Fibroblast of lung (primary cell): ENCODE measurements around the gene CCAR1. TPM values are rescaled to one million over a fixed set of nuclear protein-coding genes. Genes with fewer than 3 reads are reported as not detected.
A peak's percentile ranks its signal among the peaks of the same experiment; 100 is the strongest.

ENCODE experiments used
- DNase-seq, 2 donors: peaks; one replicate each; pipeline versions ENCODE4 v3.0.0 to v3.0.0-alpha.2; 2010; ENCODE audit warnings: low read depth in 2 of 2
- H2AFZ ChIP-seq: 2 replicates; pipeline ENCODE4 v1.5.1; 2012; ENCODE audit warnings: low read length, control low read depth, inconsistent platforms
- H3K27ac ChIP-seq: 2 replicates; pipeline ENCODE4 v1.5.1; 2011; ENCODE audit warnings: low read length, control low read depth; ENCODE audit not compliant: insufficient read depth
- H3K27me3 ChIP-seq: 2 replicates; pipeline ENCODE4 v1.5.1; 2011; ENCODE audit warnings: mild to moderate bottlenecking, low read length; ENCODE audit not compliant: control insufficient read depth, insufficient read depth
- H3K36me3 ChIP-seq: 2 replicates; pipeline ENCODE4 v1.5.1; 2011; ENCODE audit warnings: low read length; ENCODE audit not compliant: control insufficient read depth, insufficient read depth
- H3K4me1 ChIP-seq: 2 replicates; pipeline ENCODE4 v1.5.1; 2011; ENCODE audit warnings: low read length; ENCODE audit not compliant: control insufficient read depth, insufficient read depth; ENCODE audit errors: extremely low read depth
- H3K4me2 ChIP-seq: 2 replicates; pipeline ENCODE4 v1.5.1; 2011; ENCODE audit warnings: low read length, control low read depth; ENCODE audit not compliant: insufficient read depth; ENCODE audit errors: extremely low read depth
- H3K4me3 ChIP-seq, 4 experiments: fragments of 200-600 bp in 1 of 4; sonication (generic) in 1 of 4; replicated peaks in 1 of 4; 2 replicates each; pipeline ENCODE4 v1.5.1; 2011 to 2016; ENCODE audit warnings: low read length in 4 of 4, low read depth in 3 of 4, mild to moderate bottlenecking in 3 of 4, control low read depth in 2 of 4, inconsistent platforms in 1 of 4, mixed read lengths in 1 of 4; ENCODE audit not compliant: insufficient read depth in 1 of 4; ENCODE audit errors: control extremely low read depth in 1 of 4
- H3K79me2 ChIP-seq: 2 replicates; pipeline ENCODE4 v1.5.1; 2012; ENCODE audit warnings: mild to moderate bottlenecking, low read length, inconsistent platforms; ENCODE audit not compliant: control insufficient read depth, insufficient read depth
- H3K9ac ChIP-seq: 2 replicates; pipeline ENCODE4 v1.5.1; 2011; ENCODE audit warnings: mild to moderate bottlenecking, low read length, control low read depth; ENCODE audit not compliant: insufficient read depth
- H3K9me3 ChIP-seq: 2 replicates; pipeline ENCODE4 v1.5.1; 2012; ENCODE audit warnings: low read depth, low read length; ENCODE audit not compliant: control insufficient read depth, insufficient read depth
- H4K20me1 ChIP-seq: 2 replicates; pipeline ENCODE4 v1.5.1; 2011; ENCODE audit warnings: low read length; ENCODE audit not compliant: control insufficient read depth, insufficient read depth; ENCODE audit errors: extremely low read depth
- CTCF ChIP-seq, 2 donors: IDR thresholded peaks in 1 of 2; conservative IDR thresholded peaks in 1 of 2; 1 replicate in 1 of 2; 2 replicates in 1 of 2; pipeline ENCODE4 v1.5.1; 2011 to 2012; ENCODE audit warnings: low read length in 2 of 2, control low read depth in 1 of 2, inconsistent platforms in 1 of 2, low read depth in 1 of 2, mild to moderate bottlenecking in 1 of 2
- EZH2 ChIP-seq: IDR thresholded peaks from 2 replicates; pipeline ENCODE4 v1.5.1; 2012; ENCODE audit warnings: low read length, control low read depth, mild to moderate bottlenecking; ENCODE audit errors: missing control alignments
- polyA plus RNA-seq, 2 donors: library from polyadenylated mRNA; depleted of rRNA in 1 of 2; stranded (reverse) in 1 of 2; unstranded in 1 of 2; fragments of >200 nt; gene quantifications; 2 replicates each; pipeline ENCODE4 v1.2.1, GENCODE V29; 2011 to 2012; ENCODE audit warnings: missing spikeins in 1 of 2
- total RNA-seq: library from RNA; depleted of rRNA; stranded (reverse); fragments of >200 nt; gene quantifications from 2 replicates; pipeline ENCODE4 v1.2.1, GENCODE V29; 2014

The CCAR1 gene
- total and polyA plus RNA-seq, 2 donors (not counting 1 experiment from before 2014, with no cell fraction given), result 24.9 to 54.9 TPM

- no peak overlapping the region for H3K9ac ChIP-seq
- no peaks in the 10 kb centered on the region for H3K36me3 ChIP-seq
- H4K20me1 ChIP-seq, result no peaks in the 10 kb centered on the region
- H2AFZ ChIP-seq, result no peak overlapping the region
- no peak for TF ChIP-seq CTCF (conservative IDR thresholded peaks at IDR 0.05 in 1 of 2, IDR thresholded peaks at IDR 0.05 in 1 of 2; ENCODE audit: low read depth in 1 of 2, low read length in 2 of 2)
- no peak for TF ChIP-seq EZH2
- H3K4me3 ChIP-seq, result no peak overlapping the region
- no peaks in the 10 kb centered on the region for H3K27me3 ChIP-seq
- H3K4me2 ChIP-seq, result no peak overlapping the region
- H3K27ac ChIP-seq, result no peak overlapping the region
- H3K9me3 ChIP-seq, result no peaks in the 10 kb centered on the region
- no peaks in the 10 kb centered on the region for H3K4me1 ChIP-seq
- H3K79me2 ChIP-seq, result peaks cover 14% of the 10 kb centered on the region
- DNase-seq, result no peak
These were observed 3.6 kb upstream of the CCAR1 start for GRCh38 chr10:68717435-68717834.

GRCh38 chr10:68721673-68722335 lies 765 bp downstream of the CCAR1 start:
- Histone ChIP-seq H3K27me3 (no peaks in the 10 kb centered on the region), H4K20me1 (no peaks in the 10 kb centered on the region), H3K79me2 (peaks cover 31% of the 10 kb centered on the region), H3K9ac (peak overlapping the region; percentile 94), H2AFZ (peak overlapping the region; percentile 77), H3K4me1 (no peaks in the 10 kb centered on the region), H3K4me2 (peak overlapping the region; percentile 90), H3K9me3 (no peaks in the 10 kb centered on the region), H3K4me3 (peak overlapping the region; percentile 73 to 99 (median 94)), H3K27ac (peak overlapping the region; percentile 86), H3K36me3 (peaks cover 8% of the 10 kb centered on the region)
- DNase-seq, result peak in 1 of 2 donors; percentile 28
- TF ChIP-seq EZH2 (no peak), CTCF (conservative IDR thresholded peaks at IDR 0.05 in 1 of 2, IDR thresholded peaks at IDR 0.05 in 1 of 2; ENCODE audit: low read depth in 1 of 2, low read length in 2 of 2) (no peak)

- Histone ChIP-seq H2AFZ (no peak overlapping the region), H3K4me1 (no peaks in the 10 kb centered on the region), H3K9ac (no peak overlapping the region), H3K4me3 (no peak overlapping the region), H3K4me2 (no peak overlapping the region), H4K20me1 (no peaks in the 10 kb centered on the region), H3K9me3 (no peaks in the 10 kb centered on the region), H3K27me3 (no peaks in the 10 kb centered on the region), H3K79me2 (peaks cover 40% of the 10 kb centered on the region), H3K27ac (no peak overlapping the region), H3K36me3 (peaks cover 15% of the 10 kb centered on the region)
- DNase-seq, result no peak
- TF ChIP-seq EZH2 (no peak), CTCF (conservative IDR thresholded peaks at IDR 0.05 in 1 of 2, IDR thresholded peaks at IDR 0.05 in 1 of 2; ENCODE audit: low read depth in 1 of 2, low read length in 2 of 2) (no peak)
These were observed 4.0 kb downstream of the CCAR1 start for GRCh38 chr10:68725016-68725415.
